ENCODE results near the gene TMEM19. TPM values are rescaled to one million over a fixed set of nuclear protein-coding genes. Genes with fewer than 3 reads are reported as not detected.

The TMEM19 gene
- total and polyA plus RNA-seq, 9 donors, result 18.3 to 28.8 (median 26.3) TPM

GRCh38 chr12:71703206-71703605 is 17.3 kb downstream of the TMEM19 start:
- DNase-seq, result no peak
- no peaks in the 10 kb centered on the region for H3K27me3 ChIP-seq (ENCODE audit: control insufficient read depth, insufficient read depth, low read length)
- H3K36me3 ChIP-seq (ENCODE audit: control insufficient read depth, insufficient read depth, low read length), result peaks cover 25% of the 10 kb centered on the region
- H3K9me3 ChIP-seq (replicated peaks; ENCODE audit: control insufficient read depth, low read depth, low read length), result no peaks in the 10 kb centered on the region
- no CpG with 5 or more reads among the region's 2 CpGs for WGBS (ENCODE audit: insufficient coverage)
- H3K4me3 ChIP-seq (ENCODE audit: low read length), result no peak overlapping the region
- H3K27ac ChIP-seq (ENCODE audit: low read length), result no peak overlapping the region
- no peaks in the 10 kb centered on the region for H3K4me1 ChIP-seq (ENCODE audit: control insufficient read depth, insufficient read depth, low read length)

GRCh38 chr12:71704920-71705319 is 19.0 kb downstream of the TMEM19 start:
- Histone ChIP-seq H3K4me1 (ENCODE audit: control insufficient read depth, insufficient read depth, low read length) (no peaks in the 10 kb centered on the region), H3K27ac (ENCODE audit: low read length) (no peak overlapping the region), H3K27me3 (ENCODE audit: control insufficient read depth, insufficient read depth, low read length) (no peaks in the 10 kb centered on the region), H3K36me3 (ENCODE audit: control insufficient read depth, insufficient read depth, low read length) (peaks cover 12% of the 10 kb centered on the region), H3K9me3 (replicated peaks; ENCODE audit: control insufficient read depth, low read depth, low read length) (no peaks in the 10 kb centered on the region), H3K4me3 (ENCODE audit: low read length) (no peak overlapping the region)
- no CpG with 5 or more reads among the region's 2 CpGs for WGBS (ENCODE audit: insufficient coverage)
- no peak for DNase-seq

GRCh38 chr12:71708658-71709057 is 22.8 kb downstream of the TMEM19 start:
- Histone ChIP-seq H3K4me3 (ENCODE audit: low read length) (no peak overlapping the region), H3K9me3 (replicated peaks; ENCODE audit: control insufficient read depth, low read depth, low read length) (peaks cover 5% of the 10 kb centered on the region), H3K27ac (ENCODE audit: low read length) (no peak overlapping the region), H3K4me1 (ENCODE audit: control insufficient read depth, insufficient read depth, low read length) (no peaks in the 10 kb centered on the region), H3K27me3 (ENCODE audit: control insufficient read depth, insufficient read depth, low read length) (no peaks in the 10 kb centered on the region), H3K36me3 (ENCODE audit: control insufficient read depth, insufficient read depth, low read length) (peaks cover 5% of the 10 kb centered on the region)
- no CpG with 5 or more reads among the region's 1 CpG for WGBS (ENCODE audit: insufficient coverage)
- no peak for DNase-seq

GRCh38 chr12:71710276-71711125 is 24.6 kb downstream of the TMEM19 start:
- Histone ChIP-seq H3K27me3 (ENCODE audit: control insufficient read depth, insufficient read depth, low read length) (no peaks in the 10 kb centered on the region), H3K9me3 (replicated peaks; ENCODE audit: control insufficient read depth, low read depth, low read length) (peaks cover 9% of the 10 kb centered on the region), H3K27ac (ENCODE audit: low read length) (no peak overlapping the region), H3K4me3 (ENCODE audit: low read length) (no peak overlapping the region), H3K36me3 (ENCODE audit: control insufficient read depth, insufficient read depth, low read length) (no peaks in the 10 kb centered on the region), H3K4me1 (ENCODE audit: control insufficient read depth, insufficient read depth, low read length) (no peaks in the 10 kb centered on the region)
- WGBS (ENCODE audit: insufficient coverage), result 79% methylated on average over 6 of the region's 7 CpGs
- no peak for DNase-seq

GRCh38 chr12:71718611-71719010 is 32.7 kb downstream of the TMEM19 start:
- H3K36me3 ChIP-seq (ENCODE audit: control insufficient read depth, insufficient read depth, low read length), result no peaks in the 10 kb centered on the region
- peaks cover 5% of the 10 kb centered on the region for H3K9me3 ChIP-seq (replicated peaks; ENCODE audit: control insufficient read depth, low read depth, low read length)
- no peaks in the 10 kb centered on the region for H3K27me3 ChIP-seq (ENCODE audit: control insufficient read depth, insufficient read depth, low read length)
- H3K27ac ChIP-seq (ENCODE audit: low read length), result no peak overlapping the region
- no peak overlapping the region for H3K4me3 ChIP-seq (ENCODE audit: low read length)
- H3K4me1 ChIP-seq (ENCODE audit: control insufficient read depth, insufficient read depth, low read length), result no peaks in the 10 kb centered on the region
- no peak for DNase-seq

- H3K9me3 ChIP-seq (replicated peaks; ENCODE audit: control insufficient read depth, low read depth, low read length), result no peaks in the 10 kb centered on the region
- WGBS (ENCODE audit: insufficient coverage), result 51% methylated on average over 2 of the region's 5 CpGs
- H3K4me1 ChIP-seq (ENCODE audit: control insufficient read depth, insufficient read depth, low read length), result no peaks in the 10 kb centered on the region
- DNase-seq, result peak; percentile 1
- H3K4me3 ChIP-seq (ENCODE audit: low read length), result no peak overlapping the region
- no peaks in the 10 kb centered on the region for H3K27me3 ChIP-seq (ENCODE audit: control insufficient read depth, insufficient read depth, low read length)
- no peaks in the 10 kb centered on the region for H3K36me3 ChIP-seq (ENCODE audit: control insufficient read depth, insufficient read depth, low read length)
- H3K27ac ChIP-seq (ENCODE audit: low read length), result no peak overlapping the region
These were observed 33.9 kb downstream of the TMEM19 start for GRCh38 chr12:71719647-71720370.

DNA sequence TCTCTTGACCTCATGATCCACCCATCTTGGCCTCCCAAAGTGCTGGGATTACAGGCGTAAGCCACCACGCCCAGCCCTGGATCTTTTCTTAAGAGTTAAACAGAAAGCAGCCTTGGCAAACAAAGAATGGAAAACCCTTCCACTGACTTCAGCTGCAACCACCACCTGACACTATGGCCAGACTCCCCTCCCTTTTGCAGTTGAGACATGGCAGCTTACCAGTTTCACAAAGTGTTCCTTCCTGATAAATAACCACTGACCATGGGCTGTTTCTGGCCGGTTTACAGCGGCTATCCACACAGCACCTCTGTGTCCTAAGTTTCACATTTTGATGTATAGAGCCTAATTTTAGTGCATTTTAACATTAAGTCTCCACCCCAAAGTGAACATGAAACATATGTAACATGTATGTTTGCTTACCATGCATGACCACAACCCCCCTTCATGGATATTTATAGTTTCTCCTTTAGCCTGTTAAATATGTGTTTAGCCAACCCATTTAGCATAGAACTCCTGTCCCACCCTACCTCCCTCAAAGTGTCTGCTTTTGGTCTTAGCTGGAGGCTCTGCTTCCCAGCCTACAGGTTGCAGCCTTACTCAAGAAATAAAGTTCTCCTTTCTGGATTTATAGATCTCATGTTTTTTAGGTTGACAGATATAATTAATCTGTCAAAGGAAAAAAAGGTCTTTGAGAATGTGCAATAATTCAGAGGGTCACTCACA is 36.1 kb downstream of the TMEM19 start:
- Histone ChIP-seq H3K36me3 (ENCODE audit: control insufficient read depth, insufficient read depth, low read length) (no peaks in the 10 kb centered on the region), H3K4me1 (ENCODE audit: control insufficient read depth, insufficient read depth, low read length) (no peaks in the 10 kb centered on the region), H3K27me3 (ENCODE audit: control insufficient read depth, insufficient read depth, low read length) (no peaks in the 10 kb centered on the region), H3K4me3 (ENCODE audit: low read length) (no peak overlapping the region), H3K27ac (ENCODE audit: low read length) (no peak overlapping the region), H3K9me3 (replicated peaks; ENCODE audit: control insufficient read depth, low read depth, low read length) (no peaks in the 10 kb centered on the region)
- DNase-seq, result no peak
- WGBS (ENCODE audit: insufficient coverage), result 94% methylated on average over 2 of the region's 4 CpGs

GRCh38 chr12:71725011-71725410 is 39.1 kb downstream of the TMEM19 start:
- DNase-seq, result no peak
- no peaks in the 10 kb centered on the region for H3K27me3 ChIP-seq (ENCODE audit: control insufficient read depth, insufficient read depth, low read length)
- no peak overlapping the region for H3K4me3 ChIP-seq (ENCODE audit: low read length)
- H3K36me3 ChIP-seq (ENCODE audit: control insufficient read depth, insufficient read depth, low read length), result no peaks in the 10 kb centered on the region
- no peaks in the 10 kb centered on the region for H3K9me3 ChIP-seq (replicated peaks; ENCODE audit: control insufficient read depth, low read depth, low read length)
- H3K4me1 ChIP-seq (ENCODE audit: control insufficient read depth, insufficient read depth, low read length), result no peaks in the 10 kb centered on the region
- 75% methylated on average over 1 of the region's 3 CpGs for WGBS (ENCODE audit: insufficient coverage)
- H3K27ac ChIP-seq (ENCODE audit: low read length), result no peak overlapping the region

- Histone ChIP-seq H3K4me3 (ENCODE audit: low read length) (no peak overlapping the region), H3K9me3 (replicated peaks; ENCODE audit: control insufficient read depth, low read depth, low read length) (no peaks in the 10 kb centered on the region), H3K27me3 (ENCODE audit: control insufficient read depth, insufficient read depth, low read length) (no peaks in the 10 kb centered on the region), H3K36me3 (ENCODE audit: control insufficient read depth, insufficient read depth, low read length) (no peaks in the 10 kb centered on the region), H3K27ac (ENCODE audit: low read length) (no peak overlapping the region), H3K4me1 (ENCODE audit: control insufficient read depth, insufficient read depth, low read length) (no peaks in the 10 kb centered on the region)
- 100% methylated on average over 2 of the region's 2 CpGs for WGBS (ENCODE audit: insufficient coverage)
- DNase-seq, result no peak
These were observed 40.7 kb downstream of the TMEM19 start for GRCh38 chr12:71726548-71726947.

- DNase-seq, result no peak
- Histone ChIP-seq H3K36me3 (ENCODE audit: control insufficient read depth, insufficient read depth, low read length) (no peaks in the 10 kb centered on the region), H3K4me3 (ENCODE audit: low read length) (no peak overlapping the region), H3K27me3 (ENCODE audit: control insufficient read depth, insufficient read depth, low read length) (no peaks in the 10 kb centered on the region), H3K9me3 (replicated peaks; ENCODE audit: control insufficient read depth, low read depth, low read length) (no peaks in the 10 kb centered on the region), H3K4me1 (ENCODE audit: control insufficient read depth, insufficient read depth, low read length) (no peaks in the 10 kb centered on the region), H3K27ac (ENCODE audit: low read length) (no peak overlapping the region)
- WGBS (ENCODE audit: insufficient coverage), result 100% methylated on average over 1 of the region's 5 CpGs
These were observed 42.1 kb downstream of the TMEM19 start for GRCh38 chr12:71727958-71728357.
